GM21723 (cell line): ENCODE data around the gene SLC25A11.
"Not testable (repeated sequence)": the region's sequence is repeated elsewhere in the genome, so short reads cannot be mapped to it uniquely, and the experiment has no call there.

Experiments
- ATAC-seq: cut with Tn5 transposase; IDR thresholded peaks from one replicate; pipeline ENCODE4 v1.9.1; 2021; ENCODE audit warnings: mild to moderate bottlenecking, moderate library complexity; ENCODE audit not compliant: unreplicated experiment

SLC25A11 gene

GRCh38 chr17:4945176-4945943 lies 5.5 kb upstream of the SLC25A11 start:
- peak; percentile 28 for ATAC-seq

GRCh38 chr17:4944554-4945175 lies 4.8 kb upstream of the SLC25A11 start:
- no peak for ATAC-seq

GRCh38 chr17:4944163-4944553 lies 4.3 kb upstream of the SLC25A11 start:
- ATAC-seq: no peak

GRCh38 chr17:4942760-4943508 lies 3.1 kb upstream of the SLC25A11 start:
- no peak for ATAC-seq

- no peak for ATAC-seq
Measured at GRCh38 chr17:4941319-4941610, 1.4 kb upstream of the SLC25A11 start.

- ATAC-seq: peak; percentile 5
Measured at GRCh38 chr17:4940555-4941318, 891 bp upstream of the SLC25A11 start.

- peak; percentile 16 for ATAC-seq
Measured at GRCh38 chr17:4939546-4939795, 375 bp downstream of the SLC25A11 start.

- peak; percentile 4 for ATAC-seq
Measured at GRCh38 chr17:4938688-4939545, 929 bp downstream of the SLC25A11 start.

GRCh38 chr17:4938069-4938491 lies 1.8 kb downstream of the SLC25A11 start:
- no peak for ATAC-seq

- no peak for ATAC-seq
Measured at GRCh38 chr17:4937553-4937952, 2.3 kb downstream of the SLC25A11 start.

- ATAC-seq: no peak
Measured at GRCh38 chr17:4936436-4936835, 3.4 kb downstream of the SLC25A11 start.

GRCh38 chr17:4935650-4936049 lies 4.2 kb downstream of the SLC25A11 start:
- no peak for ATAC-seq

- ATAC-seq: no peak
Measured at GRCh38 chr17:4934173-4934979, 5.5 kb downstream of the SLC25A11 start.

- no peak for ATAC-seq
Measured at GRCh38 chr17:4933646-4934045, 6.2 kb downstream of the SLC25A11 start.

GRCh38 chr17:4932756-4933155 lies 7.1 kb downstream of the SLC25A11 start:
- ATAC-seq: no peak

GRCh38 chr17:4931963-4932362 lies 7.9 kb downstream of the SLC25A11 start, which contains the start of gene GP1BA:
Gene GP1BA (plus strand): TSS chr17:4932277. CDS start chr17:4932605, 328 bp downstream.
- no peak for ATAC-seq

- no peak for ATAC-seq
Measured at GRCh38 chr17:4928881-4929280, 11.0 kb downstream of the SLC25A11 start.

GRCh38 chr17:4926577-4927335 lies 13.1 kb downstream of the SLC25A11 start:
- ATAC-seq: not testable (repeated sequence)

- ATAC-seq: no peak
Measured at GRCh38 chr17:4921320-4921719, 18.5 kb downstream of the SLC25A11 start.
